Mucosa of stomach (tissue), 1 donor: ENCODE results near the gene FUT3.
"Not testable (repeated sequence)": the region's sequence is repeated elsewhere in the genome, so short reads cannot be mapped to it uniquely, and the experiment has no call there.

ENCODE experiments used
- H3K27me3 ChIP-seq: one replicate; pipeline ENCODE4 v1.7.0; 2013; ENCODE audit warnings: mild to moderate bottlenecking, low read length; ENCODE audit not compliant: control insufficient read depth, insufficient read depth
- H3K36me3 ChIP-seq: one replicate; pipeline ENCODE4 v1.7.0; 2013; ENCODE audit warnings: low read length; ENCODE audit not compliant: control insufficient read depth, insufficient read depth
- H3K4me1 ChIP-seq: one replicate; pipeline ENCODE4 v1.7.0; 2013; ENCODE audit warnings: mild to moderate bottlenecking, low read length; ENCODE audit not compliant: control insufficient read depth, insufficient read depth
- H3K4me3 ChIP-seq: one replicate; pipeline ENCODE4 v1.7.0; 2013; ENCODE audit warnings: low read length
- H3K9ac ChIP-seq: one replicate; pipeline ENCODE4 v1.7.0; 2013; ENCODE audit warnings: mild to moderate bottlenecking, low read length, moderate library complexity
- H3K9me3 ChIP-seq: one replicate; pipeline ENCODE4 v1.7.0; 2013; ENCODE audit warnings: mild to moderate bottlenecking, low read length, moderate library complexity; ENCODE audit not compliant: control insufficient read depth
- donor health status: Pancreatic carcinoma.

Gene FUT3

DNA sequence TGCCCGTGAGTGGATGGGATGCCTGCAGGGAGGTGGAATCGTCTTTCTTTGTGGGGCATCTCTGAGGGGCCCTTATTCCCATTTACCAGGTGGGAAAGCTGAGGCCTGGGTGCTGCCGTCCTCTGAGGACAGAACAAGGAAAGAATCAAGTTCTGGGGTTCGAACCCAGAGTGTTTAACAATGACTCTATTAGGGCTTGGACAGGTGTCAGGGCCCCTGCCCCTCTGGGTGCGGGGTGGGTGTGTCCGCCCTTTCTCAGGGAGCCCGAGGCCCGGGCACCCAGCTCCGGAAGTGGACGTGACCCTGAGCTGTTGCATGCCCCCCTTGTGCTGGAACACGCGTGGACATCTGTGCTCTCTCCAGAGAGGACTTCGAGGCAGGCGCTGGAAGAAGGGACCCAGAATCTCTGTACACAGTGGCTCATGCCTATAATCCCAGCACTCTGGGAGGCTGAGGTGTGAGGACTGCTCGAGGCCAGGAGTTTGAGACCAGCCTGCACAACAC is 41.6 kb upstream of the FUT3 start:
- no peaks in the 10 kb centered on the region for H3K9me3 ChIP-seq
- H3K27me3 ChIP-seq, result peaks cover 12% of the 10 kb centered on the region
- no peak overlapping the region for H3K9ac ChIP-seq
- H3K4me1 ChIP-seq, result peaks cover 7% of the 10 kb centered on the region
- no peaks in the 10 kb centered on the region for H3K36me3 ChIP-seq
- no peak overlapping the region for H3K4me3 ChIP-seq

GRCh38 chr19:5891938-5892771 is 40.9 kb upstream of the FUT3 start:
- no peak overlapping the region for H3K9ac ChIP-seq
- H3K9me3 ChIP-seq, result no peaks in the 10 kb centered on the region
- no peak overlapping the region for H3K4me3 ChIP-seq
- H3K4me1 ChIP-seq, result peaks cover 7% of the 10 kb centered on the region
- peaks cover 12% of the 10 kb centered on the region for H3K27me3 ChIP-seq
- no peaks in the 10 kb centered on the region for H3K36me3 ChIP-seq

DNA sequence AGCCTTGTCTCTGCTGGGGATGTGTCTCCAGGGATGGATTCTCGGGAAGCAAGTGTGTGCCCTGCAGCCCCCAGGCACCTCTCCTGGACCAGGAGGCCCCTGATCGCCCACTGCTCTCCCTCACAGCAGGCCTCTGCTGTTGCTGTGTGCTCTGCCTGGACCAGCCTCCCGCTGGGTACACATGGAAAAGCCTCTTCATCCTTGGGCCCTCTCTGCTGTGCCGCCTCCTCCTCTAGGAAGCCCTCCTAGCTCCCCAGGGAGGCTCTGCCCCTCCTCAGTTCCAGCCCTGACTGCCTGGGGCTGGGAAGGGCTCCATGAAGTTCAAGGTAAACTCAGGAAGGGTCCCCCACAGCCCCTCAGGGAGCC is 40.3 kb upstream of the FUT3 start:
- H3K27me3 ChIP-seq, result peaks cover 12% of the 10 kb centered on the region
- no peak overlapping the region for H3K4me3 ChIP-seq
- H3K9me3 ChIP-seq, result no peaks in the 10 kb centered on the region
- H3K4me1 ChIP-seq, result peaks cover 7% of the 10 kb centered on the region
- H3K36me3 ChIP-seq, result no peaks in the 10 kb centered on the region
- H3K9ac ChIP-seq, result no peak overlapping the region

DNA sequence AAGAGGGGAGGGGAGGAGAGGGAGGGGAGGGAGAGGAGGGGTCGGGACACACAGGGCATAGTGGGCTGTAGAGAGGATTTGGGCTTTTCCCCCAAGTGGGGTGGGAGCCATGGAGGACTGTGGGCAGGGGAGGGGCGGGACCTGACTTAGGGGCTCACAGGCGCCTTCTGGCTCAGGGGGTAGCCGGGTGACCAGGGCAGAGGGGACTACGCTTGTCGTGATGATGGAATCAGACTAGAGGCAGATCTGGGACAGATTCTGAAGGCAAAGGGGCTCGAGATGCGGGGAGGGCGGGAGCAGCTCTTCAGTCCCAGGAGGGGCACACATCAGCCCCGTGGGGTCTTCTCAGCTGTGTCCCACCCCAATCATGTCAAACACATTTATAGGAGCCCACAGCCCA is 38.9 kb upstream of the FUT3 start:
- peaks cover 12% of the 10 kb centered on the region for H3K27me3 ChIP-seq
- H3K9ac ChIP-seq, result no peak overlapping the region
- no peaks in the 10 kb centered on the region for H3K9me3 ChIP-seq
- peaks cover 7% of the 10 kb centered on the region for H3K4me1 ChIP-seq
- no peak overlapping the region for H3K4me3 ChIP-seq
- H3K36me3 ChIP-seq, result no peaks in the 10 kb centered on the region

DNA sequence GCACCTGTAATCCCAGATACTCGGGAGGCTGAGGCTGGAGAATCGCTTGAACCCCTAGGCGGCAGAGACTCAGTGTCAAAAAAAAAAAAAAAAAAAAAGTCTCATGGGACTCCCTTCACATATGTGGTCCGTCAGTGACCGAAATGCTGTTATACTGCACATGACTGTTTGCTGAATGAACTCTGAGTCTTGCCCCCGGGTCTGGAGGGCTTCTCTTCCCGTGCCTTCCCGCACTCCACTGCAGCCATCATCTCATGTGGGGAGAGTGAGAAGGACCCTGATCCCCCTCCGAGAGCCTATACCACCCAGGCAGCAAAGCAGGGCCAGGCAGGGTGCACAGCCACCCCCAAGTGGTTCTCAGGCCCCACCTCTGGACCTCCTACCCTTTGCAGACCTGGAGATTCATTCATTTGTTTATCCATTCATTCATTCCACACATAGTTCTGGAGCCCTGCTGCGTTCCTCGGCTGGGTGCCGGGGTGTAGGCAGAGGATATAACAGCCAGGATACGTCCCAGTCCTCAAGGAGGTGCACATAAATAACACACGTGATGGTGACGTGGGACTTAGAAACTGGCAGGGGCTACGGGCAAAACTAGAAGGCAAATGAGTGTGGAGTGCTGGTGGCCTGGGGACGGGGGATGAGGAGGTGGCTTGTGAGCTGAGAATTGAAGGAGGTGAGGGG is 38.2 kb upstream of the FUT3 start:
- Histone ChIP-seq H3K4me1 (peaks cover 2% of the 10 kb centered on the region), H3K9ac (no peak overlapping the region), H3K27me3 (peaks cover 12% of the 10 kb centered on the region), H3K4me3 (no peak overlapping the region), H3K9me3 (no peaks in the 10 kb centered on the region), H3K36me3 (no peaks in the 10 kb centered on the region)

DNA sequence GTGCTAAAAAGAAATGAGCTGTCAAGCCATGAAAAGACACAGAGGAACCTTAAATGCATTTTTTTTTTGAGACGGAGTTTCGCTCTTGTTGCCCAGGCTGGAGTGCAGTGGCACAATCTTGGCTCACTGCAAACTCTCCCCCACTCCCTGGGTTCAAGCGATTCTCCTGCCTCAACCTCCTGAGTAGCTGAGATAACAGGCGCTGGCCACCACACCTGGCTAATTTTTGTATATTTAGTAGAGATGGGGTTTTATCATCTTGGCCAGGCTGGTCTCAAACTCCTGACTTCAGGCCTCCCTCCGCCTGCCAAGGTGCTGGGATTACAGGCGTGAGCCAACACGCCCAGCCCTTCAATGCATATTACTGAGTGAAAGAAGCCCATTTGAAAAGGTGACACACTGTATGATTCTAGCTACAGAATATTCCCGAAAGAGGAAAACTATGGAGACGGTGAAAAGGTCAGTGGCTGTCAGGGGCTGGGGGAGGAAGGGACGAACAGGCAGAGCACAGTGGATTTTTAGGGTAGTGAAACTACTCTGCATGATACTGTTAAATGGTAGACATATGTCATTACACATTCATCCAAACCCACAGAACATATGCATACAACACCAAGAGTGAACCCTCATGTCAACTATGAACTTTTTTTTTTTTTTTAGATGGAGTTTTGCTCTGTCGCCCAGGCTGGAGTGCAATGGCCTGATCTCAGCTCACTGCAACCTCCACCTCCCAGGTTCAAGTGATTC is 33.0 kb upstream of the FUT3 start:
- H3K4me3 ChIP-seq, H3K36me3 ChIP-seq, H3K4me1 ChIP-seq, H3K9me3 ChIP-seq, H3K9ac ChIP-seq: not testable (repeated sequence)
- H3K27me3 ChIP-seq, result peaks cover 10% of the 10 kb centered on the region

- H3K27me3 ChIP-seq, result peaks cover 10% of the 10 kb centered on the region
- H3K4me3 ChIP-seq, H3K4me1 ChIP-seq, H3K9ac ChIP-seq, H3K9me3 ChIP-seq, H3K36me3 ChIP-seq: not testable (repeated sequence)
Measured at GRCh38 chr19:5883157-5883873, 32.1 kb upstream of the FUT3 start.

- no peak overlapping the region for H3K9ac ChIP-seq
- peaks cover 10% of the 10 kb centered on the region for H3K27me3 ChIP-seq
- no peaks in the 10 kb centered on the region for H3K36me3 ChIP-seq
- no peaks in the 10 kb centered on the region for H3K9me3 ChIP-seq
- no peaks in the 10 kb centered on the region for H3K4me1 ChIP-seq
- no peak overlapping the region for H3K4me3 ChIP-seq
Measured at GRCh38 chr19:5882421-5882968, 31.2 kb upstream of the FUT3 start.

- H3K9me3 ChIP-seq, result no peaks in the 10 kb centered on the region
- H3K9ac ChIP-seq, result no peak overlapping the region
- H3K4me1 ChIP-seq, result no peaks in the 10 kb centered on the region
- H3K27me3 ChIP-seq, result peaks cover 10% of the 10 kb centered on the region
- no peak overlapping the region for H3K4me3 ChIP-seq
- no peaks in the 10 kb centered on the region for H3K36me3 ChIP-seq
Measured at GRCh38 chr19:5881543-5882299, 30.5 kb upstream of the FUT3 start.

- H3K4me3 ChIP-seq, result no peak overlapping the region
- no peaks in the 10 kb centered on the region for H3K4me1 ChIP-seq
- H3K9me3 ChIP-seq, result no peaks in the 10 kb centered on the region
- no peaks in the 10 kb centered on the region for H3K36me3 ChIP-seq
- no peak overlapping the region for H3K9ac ChIP-seq
- H3K27me3 ChIP-seq, result peaks cover 15% of the 10 kb centered on the region
Measured at GRCh38 chr19:5880604-5881078, 29.4 kb upstream of the FUT3 start.

GRCh38 chr19:5880196-5880595 is 28.9 kb upstream of the FUT3 start:
- H3K36me3 ChIP-seq, result no peaks in the 10 kb centered on the region
- H3K27me3 ChIP-seq, result peaks cover 15% of the 10 kb centered on the region

More at GRCh38 chr19:5880196-5880595, 28.9 kb upstream of the FUT3 start:
- no peaks in the 10 kb centered on the region for H3K4me1 ChIP-seq
- no peak overlapping the region for H3K9ac ChIP-seq
- H3K9me3 ChIP-seq, result no peaks in the 10 kb centered on the region
- no peak overlapping the region for H3K4me3 ChIP-seq
